ENCODE measurements around the gene GIMAP2.
"Not testable (repeated sequence)": the region's sequence is repeated elsewhere in the genome, so short reads cannot be mapped to it uniquely, and the experiment has no call there.

DNA sequence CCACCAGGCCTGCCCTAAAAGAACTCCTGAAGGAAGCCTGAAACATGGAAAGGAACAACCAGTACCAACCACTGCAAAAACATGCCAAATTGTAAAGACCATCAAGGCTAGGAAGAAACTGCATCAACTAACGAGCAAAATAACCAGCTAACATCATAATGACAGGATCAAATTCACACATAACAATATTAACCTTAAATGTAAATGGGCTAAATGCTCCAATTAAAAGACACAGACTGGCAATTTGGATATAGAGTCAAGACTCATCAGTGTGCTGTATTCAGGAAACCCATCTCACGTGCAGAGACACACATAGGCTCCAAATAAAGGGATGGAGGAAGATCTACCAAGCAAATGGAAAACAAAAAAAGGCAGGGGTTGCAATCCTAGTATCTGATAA is 5.1 kb upstream of the GIMAP2 start:
- TF ChIP-seq CTCF (IDR thresholded peaks at IDR 0.05 in 4 of 5, conservative IDR thresholded peaks at IDR 0.05 in 1 of 5); POLR2A (IDR thresholded peaks at IDR 0.05): not testable (repeated sequence)
